A549 (cell line): ENCODE results near the gene HHIP.

Experiments
- CTCF ChIP-seq: fragments of >200 bp; sonication (Bioruptor Twin); formaldehyde crosslinking; IDR thresholded peaks from 3 replicates; pipeline ENCODE4 v1.5.1; 2016
- FOSL2 ChIP-seq, 2 experiments: fragments of 450-650 bp in 1 of 2; fragments of >200 bp in 1 of 2; sonication (Bioruptor Twin) in 1 of 2; formaldehyde crosslinking; IDR thresholded peaks; 2 replicates each; pipeline versions ENCODE4 v1.5.0 to v1.6.1; 2016 to 2020; ENCODE audit warnings: mild to moderate bottlenecking in 1 of 2, moderate library complexity in 1 of 2
- HMGXB4 ChIP-seq: fragments of 250-450 bp; sonication (Bioruptor Pico); IDR thresholded peaks from 2 replicates; pipeline ENCODE4 v1.5.0; 2021; ENCODE audit warnings: mild to moderate bottlenecking, moderate library complexity, borderline replicate concordance
- MYC ChIP-seq: IDR thresholded peaks from 2 replicates; pipeline ENCODE4 v1.6.1; 2012; ENCODE audit warnings: mild to moderate bottlenecking, inconsistent platforms, low read length, improper control_type of control experiment, borderline replicate concordance
- POLR2A ChIP-seq: IDR thresholded peaks from 2 replicates; pipeline ENCODE4 v1.6.1; 2012; ENCODE audit warnings: mild to moderate bottlenecking, low read length
- REST ChIP-seq: fragments of 200-600 bp; sonication (generic); IDR thresholded peaks from 2 replicates; pipeline ENCODE4 v1.6.1; 2016; ENCODE audit warnings: antibody characterized with exemption, mild to moderate bottlenecking, moderate library complexity
- USF2 ChIP-seq: fragments of 450-650 bp; IDR thresholded peaks from 2 replicates; pipeline ENCODE4 v1.6.1; 2014; ENCODE audit warnings: antibody characterized with exemption
- TF ChIP-seq, protein P1 (sequence below): fragments of >200 bp; sonication (Bioruptor Twin); formaldehyde crosslinking; IDR thresholded peaks from 3 replicates; pipeline ENCODE4 v1.6.1; 2016
- TF ChIP-seq, protein P2 (sequence below): fragments of >200 bp; sonication (Bioruptor Twin); formaldehyde crosslinking; IDR thresholded peaks from 2 replicates; pipeline ENCODE4 v1.6.1; 2016

GRCh38 chr4:144709159-144709558 lies 63.2 kb downstream of the HHIP start:
- TF ChIP-seq HMGXB4 (CRISPR knock-in tag) (no peak), USF2 (no peak), CTCF (no peak), REST (no peak), POLR2A (no peak), FOSL2 (IDR thresholded peaks at IDR 0.05) (no peak), FOSL2 (CRISPR knock-in tag; IDR thresholded peaks at IDR 0.05) (no peak), MYC (no peak)
- TF ChIP-seq, protein P1, sequence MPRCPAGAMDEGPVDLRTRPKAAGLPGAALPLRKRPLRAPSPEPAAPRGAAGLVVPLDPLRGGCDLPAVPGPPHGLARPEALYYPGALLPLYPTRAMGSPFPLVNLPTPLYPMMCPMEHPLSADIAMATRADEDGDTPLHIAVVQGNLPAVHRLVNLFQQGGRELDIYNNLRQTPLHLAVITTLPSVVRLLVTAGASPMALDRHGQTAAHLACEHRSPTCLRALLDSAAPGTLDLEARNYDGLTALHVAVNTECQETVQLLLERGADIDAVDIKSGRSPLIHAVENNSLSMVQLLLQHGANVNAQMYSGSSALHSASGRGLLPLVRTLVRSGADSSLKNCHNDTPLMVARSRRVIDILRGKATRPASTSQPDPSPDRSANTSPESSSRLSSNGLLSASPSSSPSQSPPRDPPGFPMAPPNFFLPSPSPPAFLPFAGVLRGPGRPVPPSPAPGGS = no peak
- TF ChIP-seq, protein P2, sequence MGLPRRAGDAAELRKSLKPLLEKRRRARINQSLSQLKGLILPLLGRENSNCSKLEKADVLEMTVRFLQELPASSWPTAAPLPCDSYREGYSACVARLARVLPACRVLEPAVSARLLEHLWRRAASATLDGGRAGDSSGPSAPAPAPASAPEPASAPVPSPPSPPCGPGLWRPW = no peak
